ENCODE measurements around the gene MECR.
A peak's percentile ranks its signal among the peaks of the same experiment; 100 is the strongest.

MECR gene

GRCh38 chr1:29183287-29183686 lies 47.4 kb downstream of the MECR start:
- H3K36me3 ChIP-seq (ENCODE audit: control insufficient read depth, insufficient read depth, low read length), result no peaks in the 10 kb centered on the region
- no peaks in the 10 kb centered on the region for H3K27me3 ChIP-seq (ENCODE audit: control insufficient read depth, insufficient read depth, low read length)
- H3K4me3 ChIP-seq (ENCODE audit: low read length), result no peak overlapping the region
- H3K4me1 ChIP-seq (ENCODE audit: control insufficient read depth, insufficient read depth, low read length), result peaks cover 15% of the 10 kb centered on the region
- no peak overlapping the region for H3K9ac ChIP-seq (ENCODE audit: low read length)
- H3K27ac ChIP-seq (ENCODE audit: low read depth, low read length), result no peak overlapping the region

GRCh38 chr1:29181413-29182225 lies 49.1 kb downstream of the MECR start, which contains the start of gene SRSF4:
Gene SRSF4, minus strand, starts transcription at chr1:29181900. Its CDS starts 148 bp downstream, at chr1:29181752.
- Histone ChIP-seq H3K4me1 (ENCODE audit: control insufficient read depth, insufficient read depth, low read length) (peaks cover 17% of the 10 kb centered on the region), H3K9ac (ENCODE audit: low read length) (peak within 1 kb of the TSS; percentile 100), H3K4me3 (ENCODE audit: low read length) (peak within 1 kb of the TSS; percentile 94), H3K27ac (ENCODE audit: low read depth, low read length) (peak within 1 kb of the TSS; percentile 100), H3K36me3 (ENCODE audit: control insufficient read depth, insufficient read depth, low read length) (no peaks in the 10 kb centered on the region), H3K27me3 (ENCODE audit: control insufficient read depth, insufficient read depth, low read length) (no peaks in the 10 kb centered on the region)

- Histone ChIP-seq H3K27ac (ENCODE audit: low read depth, low read length) (peak overlapping the region; percentile 100), H3K9ac (ENCODE audit: low read length) (peak overlapping the region; percentile 100), H3K4me1 (ENCODE audit: control insufficient read depth, insufficient read depth, low read length) (peaks cover 19% of the 10 kb centered on the region), H3K27me3 (ENCODE audit: control insufficient read depth, insufficient read depth, low read length) (no peaks in the 10 kb centered on the region), H3K36me3 (ENCODE audit: control insufficient read depth, insufficient read depth, low read length) (no peaks in the 10 kb centered on the region), H3K4me3 (ENCODE audit: low read length) (peak overlapping the region; percentile 94)
Observed at GRCh38 chr1:29180497-29181412, 50.0 kb downstream of the MECR start.

- H3K9ac ChIP-seq (ENCODE audit: low read length), result no peak overlapping the region
- H3K4me3 ChIP-seq (ENCODE audit: low read length), result peak overlapping the region; percentile 94
- peaks cover 19% of the 10 kb centered on the region for H3K4me1 ChIP-seq (ENCODE audit: control insufficient read depth, insufficient read depth, low read length)
- no peaks in the 10 kb centered on the region for H3K27me3 ChIP-seq (ENCODE audit: control insufficient read depth, insufficient read depth, low read length)
- H3K27ac ChIP-seq (ENCODE audit: low read depth, low read length), result no peak overlapping the region
- no peaks in the 10 kb centered on the region for H3K36me3 ChIP-seq (ENCODE audit: control insufficient read depth, insufficient read depth, low read length)
Observed at GRCh38 chr1:29179641-29180184, 51.0 kb downstream of the MECR start.

GRCh38 chr1:29177022-29177705 lies 53.6 kb downstream of the MECR start:
- H3K4me1 ChIP-seq (ENCODE audit: control insufficient read depth, insufficient read depth, low read length), result peaks cover 19% of the 10 kb centered on the region
- no peaks in the 10 kb centered on the region for H3K27me3 ChIP-seq (ENCODE audit: control insufficient read depth, insufficient read depth, low read length)
- no peak overlapping the region for H3K4me3 ChIP-seq (ENCODE audit: low read length)
- no peaks in the 10 kb centered on the region for H3K36me3 ChIP-seq (ENCODE audit: control insufficient read depth, insufficient read depth, low read length)
- peak overlapping the region; percentile 37 for H3K27ac ChIP-seq (ENCODE audit: low read depth, low read length)
- no peak overlapping the region for H3K9ac ChIP-seq (ENCODE audit: low read length)

GRCh38 chr1:29176576-29176975 lies 54.2 kb downstream of the MECR start:
- no peak overlapping the region for H3K27ac ChIP-seq (ENCODE audit: low read depth, low read length)
- H3K27me3 ChIP-seq (ENCODE audit: control insufficient read depth, insufficient read depth, low read length), result no peaks in the 10 kb centered on the region
- no peak overlapping the region for H3K4me3 ChIP-seq (ENCODE audit: low read length)
- no peaks in the 10 kb centered on the region for H3K36me3 ChIP-seq (ENCODE audit: control insufficient read depth, insufficient read depth, low read length)
- peaks cover 19% of the 10 kb centered on the region for H3K4me1 ChIP-seq (ENCODE audit: control insufficient read depth, insufficient read depth, low read length)
- no peak overlapping the region for H3K9ac ChIP-seq (ENCODE audit: low read length)

- peaks cover 12% of the 10 kb centered on the region for H3K4me1 ChIP-seq (ENCODE audit: control insufficient read depth, insufficient read depth, low read length)
Observed at GRCh38 chr1:29172415-29172939, 58.3 kb downstream of the MECR start.

GRCh38 chr1:29171521-29171920 lies 59.2 kb downstream of the MECR start:
- no peak overlapping the region for H3K27ac ChIP-seq (ENCODE audit: low read depth, low read length)
- no peak overlapping the region for H3K9ac ChIP-seq (ENCODE audit: low read length)
- H3K27me3 ChIP-seq (ENCODE audit: control insufficient read depth, insufficient read depth, low read length), result no peaks in the 10 kb centered on the region
- peaks cover 4% of the 10 kb centered on the region for H3K36me3 ChIP-seq (ENCODE audit: control insufficient read depth, insufficient read depth, low read length)
- H3K4me3 ChIP-seq (ENCODE audit: low read length), result no peak overlapping the region
- peaks cover 10% of the 10 kb centered on the region for H3K4me1 ChIP-seq (ENCODE audit: control insufficient read depth, insufficient read depth, low read length)

More at GRCh38 chr1:29172415-29172939, 58.3 kb downstream of the MECR start:
- no peak overlapping the region for H3K9ac ChIP-seq (ENCODE audit: low read length)
- no peak overlapping the region for H3K27ac ChIP-seq (ENCODE audit: low read depth, low read length)
- no peaks in the 10 kb centered on the region for H3K36me3 ChIP-seq (ENCODE audit: control insufficient read depth, insufficient read depth, low read length)
- H3K27me3 ChIP-seq (ENCODE audit: control insufficient read depth, insufficient read depth, low read length), result no peaks in the 10 kb centered on the region
- H3K4me3 ChIP-seq (ENCODE audit: low read length), result no peak overlapping the region

- H3K4me1 ChIP-seq (ENCODE audit: control insufficient read depth, insufficient read depth, low read length), result peaks cover 9% of the 10 kb centered on the region
- H3K36me3 ChIP-seq (ENCODE audit: control insufficient read depth, insufficient read depth, low read length), result peaks cover 6% of the 10 kb centered on the region
- no peaks in the 10 kb centered on the region for H3K27me3 ChIP-seq (ENCODE audit: control insufficient read depth, insufficient read depth, low read length)
- no peak overlapping the region for H3K27ac ChIP-seq (ENCODE audit: low read depth, low read length)
- H3K9ac ChIP-seq (ENCODE audit: low read length), result no peak overlapping the region
- H3K4me3 ChIP-seq (ENCODE audit: low read length), result no peak overlapping the region
Observed at GRCh38 chr1:29171089-29171488, 59.6 kb downstream of the MECR start.

- H3K36me3 ChIP-seq (ENCODE audit: control insufficient read depth, insufficient read depth, low read length), result peaks cover 14% of the 10 kb centered on the region
- no peak overlapping the region for H3K4me3 ChIP-seq (ENCODE audit: low read length)
- H3K27me3 ChIP-seq (ENCODE audit: control insufficient read depth, insufficient read depth, low read length), result no peaks in the 10 kb centered on the region
- no peak overlapping the region for H3K9ac ChIP-seq (ENCODE audit: low read length)
- peaks cover 9% of the 10 kb centered on the region for H3K4me1 ChIP-seq (ENCODE audit: control insufficient read depth, insufficient read depth, low read length)
- no peak overlapping the region for H3K27ac ChIP-seq (ENCODE audit: low read depth, low read length)
Observed at GRCh38 chr1:29169976-29170375, 60.8 kb downstream of the MECR start.

- H3K27me3 ChIP-seq (ENCODE audit: control insufficient read depth, insufficient read depth, low read length), result no peaks in the 10 kb centered on the region
- no peak overlapping the region for H3K4me3 ChIP-seq (ENCODE audit: low read length)
- H3K9ac ChIP-seq (ENCODE audit: low read length), result no peak overlapping the region
- H3K27ac ChIP-seq (ENCODE audit: low read depth, low read length), result no peak overlapping the region
- H3K36me3 ChIP-seq (ENCODE audit: control insufficient read depth, insufficient read depth, low read length), result peaks cover 18% of the 10 kb centered on the region
- H3K4me1 ChIP-seq (ENCODE audit: control insufficient read depth, insufficient read depth, low read length), result peaks cover 9% of the 10 kb centered on the region
Observed at GRCh38 chr1:29167904-29168303, 62.8 kb downstream of the MECR start.

Measured in rectal smooth muscle tissue (tissue), 1 donor.